C4-2B (cell line): ENCODE results near the gene MARF1.

ENCODE experiments used
- ZFX ChIP-seq: fragments of 450-650 bp; IDR thresholded peaks from 2 replicates; pipeline ENCODE4 v1.6.1; 2017
- TF ChIP-seq, protein P1 (sequence below): fragments of 450-650 bp; conservative IDR thresholded peaks from 2 replicates; pipeline ENCODE4 v1.5.1; 2017; ENCODE audit warnings: mild to moderate bottlenecking

- TF ChIP-seq, protein P1, sequence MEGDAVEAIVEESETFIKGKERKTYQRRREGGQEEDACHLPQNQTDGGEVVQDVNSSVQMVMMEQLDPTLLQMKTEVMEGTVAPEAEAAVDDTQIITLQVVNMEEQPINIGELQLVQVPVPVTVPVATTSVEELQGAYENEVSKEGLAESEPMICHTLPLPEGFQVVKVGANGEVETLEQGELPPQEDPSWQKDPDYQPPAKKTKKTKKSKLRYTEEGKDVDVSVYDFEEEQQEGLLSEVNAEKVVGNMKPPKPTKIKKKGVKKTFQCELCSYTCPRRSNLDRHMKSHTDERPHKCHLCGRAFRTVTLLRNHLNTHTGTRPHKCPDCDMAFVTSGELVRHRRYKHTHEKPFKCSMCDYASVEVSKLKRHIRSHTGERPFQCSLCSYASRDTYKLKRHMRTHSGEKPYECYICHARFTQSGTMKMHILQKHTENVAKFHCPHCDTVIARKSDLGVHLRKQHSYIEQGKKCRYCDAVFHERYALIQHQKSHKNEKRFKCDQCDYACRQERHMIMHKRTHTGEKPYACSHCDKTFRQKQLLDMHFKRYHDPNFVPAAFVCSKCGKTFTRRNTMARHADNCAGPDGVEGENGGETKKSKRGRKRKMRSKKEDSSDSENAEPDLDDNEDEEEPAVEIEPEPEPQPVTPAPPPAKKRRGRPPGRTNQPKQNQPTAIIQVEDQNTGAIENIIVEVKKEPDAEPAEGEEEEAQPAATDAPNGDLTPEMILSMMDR: no peak
- TF ChIP-seq ZFX: no peak
These were observed 3.8 kb downstream of the MARF1 start for GRCh38 chr16:15639061-15639568.
